ENCODE data around the gene BRINP2.

GRCh38 chr1:177307771-177308170 is 137.0 kb downstream of the BRINP2 start:
- TF ChIP-seq CTCF (IDR thresholded peaks at IDR 0.05) (no peak), POLR2A (IDR thresholded peaks at IDR 0.05) (no peak), EP300 (IDR thresholded peaks at IDR 0.05) (no peak), POLR2AphosphoS5 (IDR thresholded peaks at IDR 0.05) (no peak)

All from stomach (tissue), 4 donors.